Umbilical cord (tissue), 2 donors: ENCODE results near the gene HDGFL3. TPM values are rescaled to one million over a fixed set of nuclear protein-coding genes. Genes with fewer than 3 reads are reported as not detected.
A peak's percentile ranks its signal among the peaks of the same experiment; 100 is the strongest.
"Not testable (repeated sequence)": the region's sequence is repeated elsewhere in the genome, so short reads cannot be mapped to it uniquely, and the experiment has no call there.

Experiments
- DNase-seq: peaks from one replicate; pipeline ENCODE4 v3.0.0-alpha.2; 2015; ENCODE audit warnings: low spot score
- total RNA-seq: library from RNA; depleted of rRNA; stranded (reverse); fragments of >200 nt; gene quantifications from one replicate; pipeline ENCODE4 v1.2.3, GENCODE V29; 2014; ENCODE audit warnings: low replicate concordance; ENCODE audit not compliant: insufficient read depth

HDGFL3 gene
- total RNA-seq, 1 donor from 2014 or later: 25.8 TPM

GRCh38 chr15:83194528-83194927, 13.1 kb downstream of the HDGFL3 start:
- no peak for DNase-seq

DNA sequence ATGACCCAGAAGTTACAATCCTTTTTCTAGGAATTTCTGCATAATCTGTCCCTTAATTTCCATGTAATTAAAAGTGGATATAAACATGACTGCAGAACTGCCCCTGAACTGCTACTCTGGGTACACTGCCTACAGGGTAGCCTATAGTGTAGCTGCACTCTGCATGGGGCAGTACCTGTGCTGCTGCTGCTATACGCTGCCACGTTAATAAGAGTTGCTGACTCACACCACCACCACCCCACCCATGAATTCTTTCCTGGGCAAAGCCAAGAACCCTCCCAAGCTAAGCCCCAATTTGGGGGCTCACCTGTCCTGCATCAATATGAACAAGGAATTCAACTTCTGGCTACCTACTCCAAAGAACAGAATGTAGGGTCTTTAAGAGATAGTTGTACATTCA, 13.9 kb downstream of the HDGFL3 start:
- no peak for DNase-seq

GRCh38 chr15:83192742-83193141, 14.9 kb downstream of the HDGFL3 start:
- DNase-seq: no peak

- DNase-seq: no peak
Observed at GRCh38 chr15:83190450-83190849, 17.2 kb downstream of the HDGFL3 start.

GRCh38 chr15:83185561-83185960, 22.1 kb downstream of the HDGFL3 start:
- no peak for DNase-seq

DNA sequence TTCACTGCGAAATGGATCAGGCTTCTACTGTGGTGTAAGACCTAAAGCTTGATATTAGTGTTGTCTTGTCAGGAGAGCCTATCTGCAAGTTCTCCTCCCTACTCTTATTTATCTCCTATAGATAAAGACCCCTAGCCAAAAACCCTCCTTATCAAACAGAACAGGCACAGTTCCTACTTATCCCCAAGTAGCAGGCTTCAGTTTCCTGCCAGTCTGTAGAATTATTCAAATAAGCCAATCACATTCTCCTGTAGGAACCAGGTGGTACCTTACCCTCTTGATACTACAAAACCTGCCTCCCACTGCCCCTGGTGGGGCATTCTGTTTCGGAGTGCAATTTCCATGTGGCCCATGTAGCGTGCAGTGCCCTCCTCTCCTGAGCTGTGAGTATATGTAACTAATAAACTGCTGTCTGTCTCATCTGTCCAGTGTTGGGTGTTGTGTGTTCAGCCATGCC, 28.7 kb downstream of the HDGFL3 start:
- DNase-seq: no peak

- DNase-seq: no peak
Observed at GRCh38 chr15:83178390-83178789, 29.2 kb downstream of the HDGFL3 start.

DNA sequence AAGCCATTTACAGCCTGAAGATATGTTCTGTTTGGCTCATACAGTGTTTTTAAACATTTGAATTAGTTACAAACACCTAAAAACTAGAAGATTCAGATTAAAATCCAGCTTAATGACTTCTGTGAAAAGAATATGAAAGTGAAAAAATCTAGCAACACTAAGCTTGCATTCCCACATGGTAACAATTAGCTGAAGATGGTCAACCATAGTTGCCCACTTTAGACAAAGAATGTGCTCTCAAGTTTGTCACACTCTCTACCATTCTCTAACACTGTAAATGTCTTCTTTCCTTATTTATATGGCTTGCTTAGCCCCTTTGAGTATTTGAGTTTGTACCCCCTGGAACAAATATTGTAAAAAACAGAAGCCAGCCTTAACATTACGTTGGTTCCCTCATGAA, 32.7 kb downstream of the HDGFL3 start:
- DNase-seq: no peak

DNA sequence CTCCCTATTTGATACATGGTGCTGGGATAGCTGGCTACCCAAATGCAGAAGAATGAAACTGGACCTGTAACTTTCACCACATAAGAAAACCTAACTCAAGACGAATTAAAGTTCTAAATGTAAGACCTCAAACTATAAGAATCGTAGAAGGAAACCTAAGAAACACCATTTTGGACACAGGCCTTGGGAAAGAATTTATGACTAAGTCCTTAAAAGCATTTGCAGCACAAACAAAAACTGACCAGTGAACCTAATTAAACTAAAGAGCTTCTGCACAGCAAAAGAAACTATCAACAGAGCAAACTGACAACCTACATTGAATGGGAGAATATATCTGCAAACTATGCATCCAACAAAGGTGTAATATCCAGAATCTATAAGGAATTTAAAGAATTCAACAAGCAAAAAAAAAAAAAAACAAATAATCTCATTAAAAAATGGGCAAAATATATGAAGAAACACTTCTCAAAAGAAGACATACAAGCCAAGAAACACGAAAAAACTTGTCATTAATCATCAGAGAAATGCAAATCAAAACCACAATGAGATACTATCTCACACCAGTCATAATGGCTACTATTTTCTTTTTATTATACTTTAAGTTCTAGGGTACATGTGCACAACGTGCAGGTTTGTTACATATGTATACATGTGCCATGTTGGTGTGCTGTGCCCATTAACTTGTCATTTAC, 37.0 kb downstream of the HDGFL3 start:
- DNase-seq: no peak

GRCh38 chr15:83169576-83169975, 38.0 kb downstream of the HDGFL3 start:
- DNase-seq: not testable (repeated sequence)

DNA sequence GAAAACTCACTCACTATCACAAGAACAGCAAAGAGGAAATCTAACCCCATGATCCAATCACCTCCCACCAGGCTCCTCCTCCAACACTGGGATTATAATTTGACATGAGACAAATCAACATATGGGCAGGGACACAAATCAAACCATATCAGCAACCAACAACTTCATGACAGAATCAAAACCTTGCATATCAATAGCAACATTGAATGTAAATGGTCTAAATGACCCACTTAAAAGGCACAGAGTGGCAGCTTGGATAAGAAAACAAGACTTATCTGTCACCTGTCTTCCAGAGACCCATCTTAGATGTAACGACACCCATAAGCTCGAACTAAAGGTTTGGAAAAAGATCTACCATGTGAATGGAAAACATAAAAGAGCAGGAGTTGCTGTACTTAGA, 40.8 kb downstream of the HDGFL3 start:
- DNase-seq: no peak

GRCh38 chr15:83166218-83166617, 41.4 kb downstream of the HDGFL3 start:
- DNase-seq: no peak

DNA sequence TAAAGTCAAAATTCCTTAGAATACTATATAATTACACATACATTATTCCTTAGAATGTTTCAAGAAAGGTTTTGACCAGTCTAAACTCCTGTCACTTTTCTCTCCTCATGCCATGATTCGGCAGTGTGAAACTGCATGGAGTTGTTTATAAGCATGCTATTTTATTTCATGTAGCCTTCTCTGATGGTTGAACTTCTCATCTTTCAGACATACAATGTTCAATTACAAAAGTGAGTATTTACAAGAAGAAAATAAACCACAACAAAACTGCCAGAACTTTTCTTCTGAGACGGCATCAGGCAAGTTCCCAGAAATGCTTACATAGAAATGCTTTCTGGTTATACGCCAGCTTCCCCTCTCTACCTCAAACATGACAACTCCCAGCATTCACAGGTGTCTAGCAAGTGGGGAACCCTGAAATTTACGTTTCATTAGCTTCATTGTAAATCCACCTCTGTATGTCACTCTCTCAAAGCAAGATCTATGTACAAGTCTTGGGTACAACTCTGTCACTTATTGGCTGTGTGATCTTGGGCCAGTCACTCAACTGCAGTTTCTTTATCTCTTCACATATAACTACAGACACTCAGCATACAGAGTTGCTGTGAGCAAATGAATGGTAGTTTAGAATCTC, 42.7 kb downstream of the HDGFL3 start:
- DNase-seq: no peak

DNA sequence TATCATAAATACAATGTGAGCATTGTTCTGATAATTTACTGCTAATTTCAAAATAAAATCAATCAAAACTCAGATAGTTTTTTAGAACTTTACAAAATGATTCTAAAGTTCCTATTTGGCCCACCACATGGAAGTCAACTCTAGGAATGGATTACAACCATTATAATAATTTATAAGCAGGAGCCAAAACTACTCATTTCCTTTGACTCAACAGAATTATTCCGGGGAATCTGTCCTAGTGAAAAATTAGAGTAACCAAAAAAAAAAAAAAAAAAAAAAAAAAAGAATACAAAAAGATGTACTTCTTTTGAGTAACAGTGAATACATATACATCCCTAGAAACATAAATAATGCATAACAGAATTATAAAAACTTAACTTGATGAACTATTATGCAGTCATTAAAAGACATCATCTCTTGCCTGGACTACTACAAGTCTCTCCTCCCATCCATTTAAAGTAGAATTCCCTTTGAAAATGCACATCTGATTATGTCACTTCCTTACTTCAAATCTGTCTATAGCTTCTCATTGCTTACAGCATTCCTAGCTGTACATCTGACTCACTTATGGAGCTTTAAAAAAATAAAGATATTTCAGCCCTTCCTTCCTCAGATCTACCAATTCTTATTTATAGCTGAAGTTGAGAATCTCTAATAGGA, 43.4 kb downstream of the HDGFL3 start:
- DNase-seq: no peak

GRCh38 chr15:83163032-83163431, 44.6 kb downstream of the HDGFL3 start:
- DNase-seq: no peak

DNA sequence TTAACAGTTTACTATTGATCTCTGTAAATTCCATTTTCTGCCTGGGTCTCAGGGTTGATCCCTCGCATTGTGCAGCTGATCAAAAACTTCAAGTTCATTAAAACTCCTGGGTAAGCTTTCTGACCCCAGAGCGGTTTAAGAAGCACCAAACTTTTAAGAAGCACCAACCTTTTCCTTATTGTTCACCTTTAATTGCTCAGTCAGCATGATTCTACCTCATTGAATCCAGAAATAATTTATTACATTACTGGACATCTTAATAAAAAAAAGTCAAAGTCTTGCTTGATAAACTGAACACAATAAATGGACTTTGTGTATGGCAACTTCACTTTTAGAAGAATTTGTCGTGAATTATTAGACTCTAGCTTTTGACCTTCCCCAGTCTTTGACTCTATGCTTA, 46.9 kb downstream of the HDGFL3 start:
- DNase-seq: no peak

GRCh38 chr15:83158393-83158792, 49.2 kb downstream of the HDGFL3 start:
- no peak for DNase-seq

DNA sequence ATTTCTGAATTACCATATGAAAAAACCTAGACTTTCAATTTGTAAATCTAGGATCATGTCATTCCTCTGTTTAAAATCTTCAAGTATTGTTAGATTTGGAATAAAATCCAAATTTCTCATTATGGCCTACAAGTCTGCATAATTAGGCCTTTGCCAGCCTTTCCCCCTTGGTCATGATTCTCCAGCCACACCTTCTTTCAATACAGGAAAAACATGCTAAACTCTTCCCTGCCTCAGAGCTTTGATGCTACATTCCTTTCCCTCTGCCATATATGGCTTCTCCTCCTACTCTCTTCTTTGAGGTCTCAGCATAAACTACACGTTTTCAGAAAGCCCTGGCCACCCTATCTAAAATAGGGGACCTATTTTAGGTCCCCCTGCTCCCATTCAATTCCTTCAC, 51.7 kb downstream of the HDGFL3 start:
- DNase-seq: peak; percentile 3

GRCh38 chr15:83153288-83153687, 54.3 kb downstream of the HDGFL3 start:
- DNase-seq: no peak

DNA sequence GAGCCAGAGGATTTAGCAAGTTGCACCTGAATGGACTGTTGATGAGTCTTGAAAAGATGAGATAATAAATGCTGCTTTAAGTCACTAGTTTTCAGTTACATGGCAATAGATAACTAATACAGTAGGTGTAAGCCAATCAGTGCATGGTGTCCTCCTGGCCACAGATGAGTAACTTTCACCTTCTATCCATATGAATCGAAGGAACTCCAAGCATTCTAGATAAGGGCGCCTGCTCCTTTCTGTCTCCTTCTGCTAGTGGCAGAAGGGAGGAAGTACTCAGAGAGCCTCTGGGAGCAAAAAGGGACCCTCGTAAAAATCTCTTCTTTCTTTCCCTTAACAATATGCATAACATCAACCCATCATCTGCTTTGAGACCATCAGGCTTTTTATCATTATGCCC, 62.9 kb downstream of the HDGFL3 start:
- no peak for DNase-seq

GRCh38 chr15:83142151-83142550, 65.5 kb downstream of the HDGFL3 start:
- DNase-seq: not testable (repeated sequence)

- DNase-seq: no peak
Observed at GRCh38 chr15:83132861-83133523, 74.6 kb downstream of the HDGFL3 start.
